Measurements from ENCODE around the gene NAV3.

Gene NAV3

GRCh38 chr12:78143717-78144116 is 313.0 kb downstream of the NAV3 start:
- no peak for DNase-seq

GRCh38 chr12:78145398-78145797 is 314.7 kb downstream of the NAV3 start:
- no peak for DNase-seq

GRCh38 chr12:78146365-78146772 is 315.7 kb downstream of the NAV3 start:
- no peak for DNase-seq

- DNase-seq, result no peak
These were observed 318.8 kb downstream of the NAV3 start for GRCh38 chr12:78149459-78149858.

- DNase-seq, result no peak
These were observed 324.9 kb downstream of the NAV3 start for GRCh38 chr12:78155546-78155945.

GRCh38 chr12:78156751-78157150 is 326.1 kb downstream of the NAV3 start:
- DNase-seq, result no peak

GRCh38 chr12:78157199-78157598 is 326.5 kb downstream of the NAV3 start:
- DNase-seq, result no peak

GRCh38 chr12:78164154-78164553 is 333.5 kb downstream of the NAV3 start:
- DNase-seq, result no peak

GRCh38 chr12:78167510-78167909 is 336.8 kb downstream of the NAV3 start:
- DNase-seq, result no peak

- DNase-seq, result no peak
These were observed 340.4 kb downstream of the NAV3 start for GRCh38 chr12:78171061-78171460.

GRCh38 chr12:78176643-78177042 is 345.9 kb downstream of the NAV3 start:
- no peak for DNase-seq

- no peak for DNase-seq
These were observed 346.6 kb downstream of the NAV3 start for GRCh38 chr12:78177298-78177697.

GRCh38 chr12:78179346-78179745 is 348.7 kb downstream of the NAV3 start:
- no peak for DNase-seq

GRCh38 chr12:78181544-78182162 is 351.0 kb downstream of the NAV3 start:
- DNase-seq, result no peak

- no peak for DNase-seq
These were observed 353.1 kb downstream of the NAV3 start for GRCh38 chr12:78183824-78184223.

- no peak for DNase-seq
These were observed 354.4 kb downstream of the NAV3 start for GRCh38 chr12:78185109-78185508.

GRCh38 chr12:78185651-78186050 is 355.0 kb downstream of the NAV3 start:
- DNase-seq, result no peak

- DNase-seq, result no peak
These were observed 356.0 kb downstream of the NAV3 start for GRCh38 chr12:78186670-78187069.

GRCh38 chr12:78187741-78188140 is 357.0 kb downstream of the NAV3 start:
- DNase-seq, result no peak

- DNase-seq, result no peak
These were observed 359.0 kb downstream of the NAV3 start for GRCh38 chr12:78189656-78190055.

GRCh38 chr12:78191611-78192010 is 360.9 kb downstream of the NAV3 start:
- no peak for DNase-seq

GRCh38 chr12:78192979-78193378 is 362.3 kb downstream of the NAV3 start:
- no peak for DNase-seq

GRCh38 chr12:78194448-78194847 is 363.8 kb downstream of the NAV3 start:
- DNase-seq, result no peak

GRCh38 chr12:78198896-78199295 is 368.2 kb downstream of the NAV3 start:
- no peak for DNase-seq

GRCh38 chr12:78199926-78200325 is 369.2 kb downstream of the NAV3 start:
- no peak for DNase-seq

- DNase-seq, result no peak
These were observed 374.2 kb downstream of the NAV3 start for GRCh38 chr12:78204926-78205325.
